Esophagus muscularis mucosa (tissue), 4 donors: ENCODE results near the gene MAML3. TPM values are rescaled to one million over a fixed set of nuclear protein-coding genes. Genes with fewer than 3 reads are reported as not detected.

Source experiments
- DNase-seq: peaks from one replicate; pipeline ENCODE4 v3.0.0-alpha.2; 2017; ENCODE audit errors: extremely low spot score
- H3K27ac ChIP-seq, 4 donors: fragments of 200-600 bp; sonication (generic); replicated peaks in 1 of 4; 1 replicate in 3 of 4; 2 replicates in 1 of 4; pipeline ENCODE4 v1.5.1; 2016 to 2019; ENCODE audit warnings: mild to moderate bottlenecking in 1 of 4
- H3K27me3 ChIP-seq, 4 donors: fragments of 200-600 bp; sonication (generic); one replicate each; pipeline versions ENCODE4 v1.5.1 to v1.6.0; 2016 to 2019
- H3K36me3 ChIP-seq, 4 donors: fragments of 200-600 bp; sonication (generic); one replicate each; pipeline ENCODE4 v1.5.1; 2016 to 2019
- H3K4me1 ChIP-seq, 4 donors: fragments of 200-600 bp; sonication (generic); one replicate each; pipeline ENCODE4 v1.5.1; 2016 to 2019
- H3K4me3 ChIP-seq, 4 donors: fragments of 200-600 bp; sonication (generic); 1 replicate in 2 of 4; 2 replicates in 2 of 4; pipeline ENCODE4 v1.5.1; 2016 to 2019; ENCODE audit warnings: mild to moderate bottlenecking in 4 of 4, moderate library complexity in 1 of 4
- H3K9me3 ChIP-seq, 4 donors: fragments of 200-600 bp; sonication (generic); 1 replicate in 3 of 4; 2 replicates in 1 of 4; pipeline ENCODE4 v1.5.1; 2016 to 2019
- EP300 ChIP-seq: sonication (generic); formaldehyde crosslinking; IDR thresholded peaks from one replicate; pipeline ENCODE4 v1.6.1; 2017; ENCODE audit warnings: antibody characterized with exemption
- POLR2A ChIP-seq: fragments of 450-650 bp; IDR thresholded peaks from one replicate; pipeline ENCODE4 v1.6.1; 2017; ENCODE audit warnings: antibody characterized with exemption, moderate library complexity, mild to moderate bottlenecking, low read depth
- POLR2AphosphoS5 ChIP-seq, 2 donors: sonication (generic); formaldehyde crosslinking; IDR thresholded peaks; one replicate each; pipeline ENCODE4 v1.6.1; 2017; ENCODE audit warnings: antibody characterized with exemption in 2 of 2
- WGBS: methylation state at CpG from one replicate; pipeline ENCODE4 v1.1.5; 2018; 5-methylcytosine and 5-hydroxymethylcytosine counted together
- intact Hi-C: fragments of 100-400 bp; cut with DNase I; formaldehyde crosslinking; loops from one replicate; pipeline ENCODE4 v1.15.1; 2023
- total RNA-seq, 4 donors: library from RNA; depleted of rRNA; stranded (reverse); fragments of >200 nt; gene quantifications; one replicate each; pipeline versions ENCODE4 v1.1.0 to v1.2.1, GENCODE V29; 2016
- TF ChIP-seq, protein P1 (sequence below), 3 experiments: fragments of 200-600 bp in 2 of 3; fragments of 450-650 bp in 1 of 3; sonication (generic) in 2 of 3; IDR thresholded peaks; one replicate each; pipeline ENCODE4 v1.5.1; 2017 to 2019; ENCODE audit warnings: antibody characterized with exemption in 3 of 3, mild to moderate bottlenecking in 2 of 3, moderate library complexity in 1 of 3

Gene MAML3
- total RNA-seq, 4 donors from 2014 or later = 5.0 to 8.7 (median 7.1) TPM

GRCh38 chr4:139896091-139896604 is 257.8 kb downstream of the MAML3 start:
- Histone ChIP-seq H3K36me3 (no peaks in the 10 kb centered on the region), H3K27me3 (no peaks in the 10 kb centered on the region), H3K27ac (no peak overlapping the region), H3K4me3 (no peak overlapping the region), H3K9me3 (no peaks in the 10 kb centered on the region), H3K4me1 (peaks cover 0 to 7% (median 5%) of the 10 kb centered on the region in 4 donors)
- TF ChIP-seq, protein P1, sequence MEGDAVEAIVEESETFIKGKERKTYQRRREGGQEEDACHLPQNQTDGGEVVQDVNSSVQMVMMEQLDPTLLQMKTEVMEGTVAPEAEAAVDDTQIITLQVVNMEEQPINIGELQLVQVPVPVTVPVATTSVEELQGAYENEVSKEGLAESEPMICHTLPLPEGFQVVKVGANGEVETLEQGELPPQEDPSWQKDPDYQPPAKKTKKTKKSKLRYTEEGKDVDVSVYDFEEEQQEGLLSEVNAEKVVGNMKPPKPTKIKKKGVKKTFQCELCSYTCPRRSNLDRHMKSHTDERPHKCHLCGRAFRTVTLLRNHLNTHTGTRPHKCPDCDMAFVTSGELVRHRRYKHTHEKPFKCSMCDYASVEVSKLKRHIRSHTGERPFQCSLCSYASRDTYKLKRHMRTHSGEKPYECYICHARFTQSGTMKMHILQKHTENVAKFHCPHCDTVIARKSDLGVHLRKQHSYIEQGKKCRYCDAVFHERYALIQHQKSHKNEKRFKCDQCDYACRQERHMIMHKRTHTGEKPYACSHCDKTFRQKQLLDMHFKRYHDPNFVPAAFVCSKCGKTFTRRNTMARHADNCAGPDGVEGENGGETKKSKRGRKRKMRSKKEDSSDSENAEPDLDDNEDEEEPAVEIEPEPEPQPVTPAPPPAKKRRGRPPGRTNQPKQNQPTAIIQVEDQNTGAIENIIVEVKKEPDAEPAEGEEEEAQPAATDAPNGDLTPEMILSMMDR (IDR thresholded peaks at IDR 0.05) = no peak
- no peak for TF ChIP-seq POLR2A
- no peak for TF ChIP-seq EP300
- TF ChIP-seq POLR2AphosphoS5 (IDR thresholded peaks at IDR 0.05) = no peak
- DNase-seq = no peak
- intact Hi-C loops = no loop called here
- WGBS = 96% methylated on average over 6 of the region's 6 CpGs

DNA sequence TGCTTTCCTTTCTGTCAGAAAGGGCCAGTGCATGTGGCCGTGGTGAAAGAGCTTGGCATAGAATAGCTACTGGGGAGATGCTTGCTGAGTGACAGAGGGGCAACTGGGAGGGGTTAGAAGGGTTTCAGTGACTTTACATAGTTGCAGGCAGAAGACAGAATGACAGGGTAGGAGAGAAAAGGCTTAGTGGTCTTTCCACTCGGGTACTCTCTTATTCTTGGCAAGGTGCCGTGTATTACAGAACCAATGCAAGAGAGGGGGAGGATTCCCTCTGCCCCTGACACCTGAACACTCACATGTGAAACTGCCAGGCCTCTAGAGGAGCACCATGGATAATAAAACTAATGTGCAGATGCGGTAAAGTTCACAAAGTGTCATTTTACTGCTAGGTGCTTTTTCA is 260.2 kb downstream of the MAML3 start:
- Histone ChIP-seq H3K27me3 (no peaks in the 10 kb centered on the region), H3K4me3 (no peak overlapping the region), H3K9me3 (no peaks in the 10 kb centered on the region), H3K27ac (no peak overlapping the region), H3K4me1 (peaks cover 0 to 2% (median under 1%) of the 10 kb centered on the region in 4 donors), H3K36me3 (peaks cover 0 to 11% (median 3%) of the 10 kb centered on the region in 4 donors)
- intact Hi-C loops = no loop called here
- 79% methylated on average over 4 of the region's 4 CpGs for WGBS
- TF ChIP-seq EP300 = no peak
- no peak for TF ChIP-seq POLR2A
- TF ChIP-seq POLR2AphosphoS5 (IDR thresholded peaks at IDR 0.05) = no peak
- TF ChIP-seq, protein P1 (IDR thresholded peaks at IDR 0.05) = no peak
- DNase-seq = no peak

DNA sequence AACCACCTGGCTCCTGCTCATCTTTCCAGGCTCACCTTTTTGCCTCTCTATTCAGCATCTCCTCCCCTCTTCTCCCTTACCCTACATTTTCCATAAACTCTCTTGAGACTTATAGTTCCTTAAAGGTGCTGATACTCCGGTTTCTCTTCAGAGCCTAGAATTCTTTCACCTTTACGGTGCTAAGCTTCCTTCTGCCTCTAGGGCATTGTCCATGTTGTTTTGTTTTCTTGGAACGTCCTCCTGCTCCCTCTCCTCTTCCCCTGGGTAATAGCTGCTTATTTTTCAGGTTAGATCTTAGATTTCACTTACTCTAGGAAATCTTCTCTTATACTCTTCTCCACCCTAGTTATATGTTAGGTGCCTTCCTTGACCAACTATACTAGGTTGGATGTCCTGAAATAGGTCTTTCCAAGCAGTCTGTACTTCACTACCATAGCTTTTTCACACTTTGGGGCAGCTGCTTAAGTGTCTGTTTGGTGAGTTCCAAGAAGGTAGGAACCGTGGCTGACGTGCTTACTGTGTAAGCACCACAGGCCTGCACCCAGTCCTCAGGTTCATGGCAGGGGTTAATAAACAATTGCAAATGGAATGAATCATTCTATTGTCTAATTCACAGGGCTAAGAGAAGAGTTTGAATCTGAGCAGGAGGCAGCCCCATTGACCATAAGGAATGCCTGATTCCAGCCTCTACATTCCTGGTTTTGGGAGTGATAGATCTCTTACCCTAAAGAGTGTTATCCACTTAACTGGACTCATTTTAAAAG is 260.8 kb downstream of the MAML3 start:
- intact Hi-C loops = no loop called here
- no peak for DNase-seq
- peaks cover 0 to 11% (median 3%) of the 10 kb centered on the region in 4 donors for H3K36me3 ChIP-seq
- TF ChIP-seq POLR2AphosphoS5 (IDR thresholded peaks at IDR 0.05) = no peak
- TF ChIP-seq, protein P1 (IDR thresholded peaks at IDR 0.05) = no peak
- no peak for TF ChIP-seq POLR2A
- no peak for TF ChIP-seq EP300
- no peak overlapping the region for H3K27ac ChIP-seq
- peaks cover 0 to 8% (median 6%) of the 10 kb centered on the region in 4 donors for H3K4me1 ChIP-seq
- no peaks in the 10 kb centered on the region for H3K9me3 ChIP-seq
- H3K4me3 ChIP-seq = no peak overlapping the region
- WGBS = 85% methylated on average over 5 of the region's 5 CpGs
- no peaks in the 10 kb centered on the region for H3K27me3 ChIP-seq

DNA sequence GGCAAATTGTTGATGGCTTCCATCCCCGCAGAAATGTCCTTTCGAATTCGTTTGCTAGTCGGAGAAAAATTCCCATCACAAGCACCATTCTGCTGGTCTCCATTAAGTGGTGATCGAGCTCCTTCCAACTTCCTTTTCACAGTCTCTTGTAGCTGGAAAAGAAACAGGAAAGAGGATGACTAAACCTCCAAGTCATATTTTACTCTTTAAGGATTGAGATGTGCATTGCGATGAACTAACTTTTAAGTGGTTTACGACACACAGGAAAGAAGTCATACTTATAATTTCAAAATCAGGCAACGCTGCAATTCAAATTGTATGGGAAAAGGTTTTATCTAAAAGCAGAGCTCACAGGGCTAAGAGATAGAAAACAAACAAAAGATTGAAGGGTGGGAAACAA is 263.2 kb downstream of the MAML3 start:
- WGBS = 92% methylated on average over 8 of the region's 8 CpGs
- peaks cover 0 to 11% (median 3%) of the 10 kb centered on the region in 4 donors for H3K36me3 ChIP-seq
- TF ChIP-seq EP300 = no peak
- TF ChIP-seq, protein P1 (IDR thresholded peaks at IDR 0.05) = no peak
- TF ChIP-seq POLR2A = no peak
- no peak for TF ChIP-seq POLR2AphosphoS5 (IDR thresholded peaks at IDR 0.05)
- no peak for DNase-seq
- no peaks in the 10 kb centered on the region for H3K9me3 ChIP-seq
- peaks cover 4 to 28% (median 27%) of the 10 kb centered on the region in 4 donors for H3K4me1 ChIP-seq
- intact Hi-C loops = no loop called here
- no peaks in the 10 kb centered on the region for H3K27me3 ChIP-seq
- H3K27ac ChIP-seq = no peak overlapping the region
- no peak overlapping the region for H3K4me3 ChIP-seq
